Embryonic facial prominence (tissue), 1 donor: Measurements from ENCODE around the gene ITK.
"Not testable (repeated sequence)": the region's sequence is repeated elsewhere in the genome, so short reads cannot be mapped to it uniquely, and the experiment has no call there.

Experiments used
- DNase-seq: peaks from one replicate; pipeline ENCODE4 v3.0.0-alpha.2; 2016; ENCODE audit errors: extremely low spot score

Gene ITK

GRCh38 chr5:157167214-157167621, 13.4 kb upstream of the ITK start:
- DNase-seq, result no peak

- no peak for DNase-seq
Observed at GRCh38 chr5:157168286-157168685, 12.4 kb upstream of the ITK start.

DNA sequence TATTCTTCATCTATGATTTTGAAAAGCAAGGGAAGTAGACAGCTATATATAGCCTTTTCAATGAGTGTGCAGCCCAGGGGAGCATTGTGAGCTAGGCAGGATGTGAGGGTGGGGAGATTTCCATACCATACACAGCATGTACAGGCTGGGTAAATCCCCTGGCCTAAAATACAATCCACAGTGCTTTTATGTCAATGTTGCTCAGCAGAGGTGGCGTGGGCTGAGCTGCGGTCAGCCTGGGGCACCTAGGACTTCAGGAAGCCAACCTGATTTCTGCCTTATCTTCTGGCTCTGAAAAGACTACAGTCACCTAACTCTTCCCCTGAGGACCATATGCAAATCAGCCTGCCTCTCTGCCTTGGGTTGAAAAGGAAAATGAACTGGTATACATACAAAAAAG, 8.2 kb upstream of the ITK start:
- DNase-seq, result no peak

GRCh38 chr5:157175071-157175612, 5.5 kb upstream of the ITK start:
- no peak for DNase-seq

- no peak for DNase-seq
Observed at GRCh38 chr5:157177953-157178352, 2.7 kb upstream of the ITK start.

DNA sequence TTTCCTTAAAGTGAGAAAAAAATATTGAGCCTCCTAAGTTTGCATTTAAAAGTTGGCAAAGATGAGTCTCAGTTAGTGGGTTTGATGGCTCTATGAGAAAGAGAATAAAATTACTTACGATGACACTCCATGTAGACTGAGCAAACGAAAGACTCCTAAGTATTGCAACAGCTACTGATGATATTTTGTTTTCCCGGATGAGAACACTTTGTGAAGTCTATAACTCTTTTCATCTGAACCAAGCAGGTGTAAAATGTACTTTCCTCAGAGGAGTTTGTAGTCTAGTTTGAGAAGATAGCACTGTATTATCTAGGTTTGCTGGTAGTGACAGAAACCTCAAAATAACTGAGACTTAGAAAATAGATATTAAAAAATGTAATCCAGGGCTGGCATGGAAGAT, 1.7 kb upstream of the ITK start:
- no peak for DNase-seq

DNA sequence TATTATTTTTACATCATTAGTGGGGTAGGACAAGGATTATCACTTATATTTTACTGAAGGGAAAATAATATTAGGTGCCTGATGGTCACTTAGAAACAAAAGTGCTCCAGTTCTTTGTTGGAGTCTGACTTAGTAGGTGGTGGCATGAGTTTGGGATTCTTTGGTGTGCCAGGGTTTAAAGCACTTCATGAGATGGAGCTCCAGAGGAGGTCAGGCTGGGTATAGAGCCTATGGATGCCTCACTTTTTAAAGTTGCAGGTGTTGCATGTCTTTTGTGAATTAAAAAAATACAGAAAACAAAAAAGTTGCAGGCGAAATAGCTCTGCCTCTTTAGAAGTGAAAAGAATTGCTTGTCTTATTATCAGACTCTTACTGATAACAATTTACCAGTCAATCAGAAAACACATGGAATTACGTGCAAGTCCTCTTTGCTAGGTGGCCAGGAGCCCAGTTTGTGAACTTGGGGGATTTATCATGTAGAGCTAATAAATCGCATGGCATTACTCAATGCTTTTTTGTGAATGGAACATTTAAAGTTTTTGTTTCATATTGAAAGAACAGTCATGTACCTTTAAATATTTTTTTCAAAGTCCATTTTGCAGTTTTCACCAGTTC, 1.6 kb downstream of the ITK start:
- no peak for DNase-seq

DNA sequence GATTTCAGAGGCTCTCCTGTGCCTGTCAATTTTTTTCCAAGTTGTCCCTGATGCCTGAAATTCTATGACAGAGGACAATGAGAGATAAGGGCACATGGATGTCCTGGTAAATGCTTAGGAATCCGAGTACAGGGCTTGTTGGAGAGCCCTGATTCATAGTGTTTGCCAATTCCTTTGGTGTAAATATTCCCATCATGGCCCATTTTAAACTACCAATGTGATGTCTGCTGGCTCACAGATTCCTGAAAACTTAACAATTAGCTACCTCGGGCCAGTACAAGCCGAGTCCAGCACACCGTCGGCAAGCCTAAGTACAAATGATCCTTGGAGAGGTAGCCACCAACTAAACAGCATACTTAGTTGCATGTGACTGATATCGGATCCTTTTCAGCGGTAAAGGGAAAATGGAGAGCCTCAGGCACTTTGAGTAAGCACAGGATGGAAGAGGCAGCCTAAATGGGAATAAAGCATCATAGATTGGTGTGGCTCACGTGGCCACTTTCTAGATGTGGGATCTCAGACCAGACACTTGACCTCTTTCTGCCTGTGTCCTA, 3.6 kb downstream of the ITK start:
- no peak for DNase-seq

- not testable (repeated sequence) for DNase-seq
Observed at GRCh38 chr5:157185122-157185521, 4.5 kb downstream of the ITK start.

- DNase-seq, result no peak
Observed at GRCh38 chr5:157186309-157187045, 5.8 kb downstream of the ITK start.

GRCh38 chr5:157187046-157187754, 6.6 kb downstream of the ITK start:
- DNase-seq, result no peak

GRCh38 chr5:157188270-157188669, 7.6 kb downstream of the ITK start:
- DNase-seq, result no peak

GRCh38 chr5:157189223-157189622, 8.6 kb downstream of the ITK start:
- no peak for DNase-seq

- DNase-seq, result no peak
Observed at GRCh38 chr5:157193699-157194424, 13.2 kb downstream of the ITK start.

GRCh38 chr5:157196045-157196444, 15.4 kb downstream of the ITK start:
- DNase-seq, result no peak

- DNase-seq, result no peak
Observed at GRCh38 chr5:157197086-157197485, 16.4 kb downstream of the ITK start.

DNA sequence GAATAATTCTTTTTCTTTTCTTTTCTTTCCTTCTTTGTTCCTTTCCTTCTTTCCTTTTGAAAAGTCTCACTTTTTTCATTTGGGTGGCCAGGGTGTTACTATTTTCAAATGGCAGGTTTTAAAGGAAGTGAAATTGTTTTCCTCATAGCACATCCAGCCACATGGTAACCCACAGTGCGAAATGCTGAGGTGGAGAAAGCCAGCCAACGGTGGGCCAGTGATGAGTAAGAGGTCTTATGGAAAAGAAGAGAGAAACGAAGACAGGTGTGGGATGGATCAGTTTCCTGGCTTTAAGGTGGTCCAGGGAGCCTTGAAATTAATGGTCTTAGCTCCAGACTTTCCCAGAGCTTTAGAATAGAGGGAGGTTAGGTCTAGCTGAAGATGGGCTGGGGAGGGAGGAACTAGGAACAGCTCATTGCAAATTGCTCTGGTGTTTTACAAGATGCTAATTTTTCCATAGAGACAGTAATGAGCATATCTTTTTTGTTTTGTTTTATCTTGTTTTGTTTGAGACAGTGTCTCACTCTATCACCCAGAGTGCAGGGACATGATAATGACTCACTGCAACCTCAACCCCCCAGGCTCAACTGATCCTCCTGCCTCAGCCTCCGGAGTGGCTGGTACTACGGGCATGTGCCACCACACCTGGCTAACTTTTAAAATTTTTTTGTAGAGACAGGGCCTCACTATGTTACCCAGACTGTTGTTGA, 17.8 kb downstream of the ITK start:
- no peak for DNase-seq

GRCh38 chr5:157201857-157202256, 21.2 kb downstream of the ITK start:
- DNase-seq, result no peak

- no peak for DNase-seq
Observed at GRCh38 chr5:157203417-157203816, 22.8 kb downstream of the ITK start.

DNA sequence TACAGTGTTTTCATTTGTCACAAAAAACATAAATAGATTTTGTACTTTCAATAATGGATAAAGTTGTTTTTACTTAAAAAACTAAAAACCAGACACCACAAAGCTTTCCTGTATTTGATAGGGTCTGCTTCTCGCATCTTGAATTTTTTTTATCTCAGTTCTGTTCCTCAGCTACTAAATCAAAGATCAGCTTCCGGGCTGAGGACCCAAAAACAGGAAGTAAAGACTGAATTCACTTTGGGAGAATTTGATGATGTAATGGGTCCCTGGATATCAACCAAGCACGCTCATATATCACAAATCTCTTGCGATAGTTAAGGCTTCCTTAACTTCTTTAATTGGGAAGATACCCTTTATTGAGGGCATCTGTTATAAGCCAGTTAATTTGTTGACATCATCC, 24.1 kb downstream of the ITK start:
- DNase-seq, result no peak

DNA sequence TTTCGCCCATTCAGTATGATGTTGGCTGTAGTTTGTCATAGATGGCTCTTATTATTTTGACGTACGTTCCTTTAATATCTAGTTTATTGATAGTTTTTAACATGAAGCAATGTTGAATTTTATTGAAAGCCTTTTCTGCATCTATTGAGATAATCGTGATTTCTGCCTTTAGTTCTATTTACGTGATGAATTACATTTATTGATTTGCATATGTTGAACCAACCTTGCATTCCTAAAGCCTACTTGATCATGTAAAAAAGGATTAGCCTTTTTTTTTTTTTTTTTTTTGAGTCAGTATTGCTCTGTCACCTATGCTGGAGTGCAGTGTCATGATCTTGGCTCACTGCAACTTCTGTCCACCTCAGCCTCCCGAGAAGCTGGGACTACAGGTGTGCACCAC, 25.1 kb downstream of the ITK start:
- no peak for DNase-seq
